Limb (tissue), 2 donors: ENCODE data around the gene MATCAP1.
A peak's percentile ranks its signal among the peaks of the same experiment; 100 is the strongest.

Experiments used
- DNase-seq, 2 donors: peaks; one replicate each; pipeline ENCODE4 v3.0.0-alpha.2; 2016; ENCODE audit errors: extremely low spot score in 2 of 2

Gene MATCAP1

DNA sequence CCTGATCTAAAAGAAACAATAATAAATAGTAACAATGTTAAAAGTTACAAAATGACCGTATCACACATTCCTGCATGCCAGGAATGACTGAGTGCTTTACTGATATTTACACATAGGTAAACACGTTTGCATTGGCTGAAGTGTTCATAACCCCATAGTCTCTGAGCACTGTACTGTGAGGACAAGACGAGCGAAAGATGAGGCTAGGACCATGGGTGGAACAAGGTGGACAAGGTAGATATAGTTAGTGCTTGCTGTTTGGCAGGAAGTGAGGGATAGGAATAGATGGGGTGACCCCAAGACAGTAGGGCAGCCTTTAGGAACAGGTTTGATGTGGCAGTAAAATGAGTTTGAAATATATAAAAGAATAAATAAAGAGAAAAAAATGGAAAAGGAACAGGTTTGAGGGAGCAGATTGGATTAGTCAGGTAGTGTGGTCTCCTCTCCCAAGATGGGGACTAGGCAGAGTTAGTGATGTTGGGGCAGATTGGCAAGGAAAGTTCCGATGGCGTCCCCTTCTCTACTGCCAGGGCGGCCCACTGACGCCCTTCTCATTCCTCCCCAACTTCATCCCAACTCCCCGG is 7.7 kb upstream of the MATCAP1 start:
- no peak for DNase-seq

DNA sequence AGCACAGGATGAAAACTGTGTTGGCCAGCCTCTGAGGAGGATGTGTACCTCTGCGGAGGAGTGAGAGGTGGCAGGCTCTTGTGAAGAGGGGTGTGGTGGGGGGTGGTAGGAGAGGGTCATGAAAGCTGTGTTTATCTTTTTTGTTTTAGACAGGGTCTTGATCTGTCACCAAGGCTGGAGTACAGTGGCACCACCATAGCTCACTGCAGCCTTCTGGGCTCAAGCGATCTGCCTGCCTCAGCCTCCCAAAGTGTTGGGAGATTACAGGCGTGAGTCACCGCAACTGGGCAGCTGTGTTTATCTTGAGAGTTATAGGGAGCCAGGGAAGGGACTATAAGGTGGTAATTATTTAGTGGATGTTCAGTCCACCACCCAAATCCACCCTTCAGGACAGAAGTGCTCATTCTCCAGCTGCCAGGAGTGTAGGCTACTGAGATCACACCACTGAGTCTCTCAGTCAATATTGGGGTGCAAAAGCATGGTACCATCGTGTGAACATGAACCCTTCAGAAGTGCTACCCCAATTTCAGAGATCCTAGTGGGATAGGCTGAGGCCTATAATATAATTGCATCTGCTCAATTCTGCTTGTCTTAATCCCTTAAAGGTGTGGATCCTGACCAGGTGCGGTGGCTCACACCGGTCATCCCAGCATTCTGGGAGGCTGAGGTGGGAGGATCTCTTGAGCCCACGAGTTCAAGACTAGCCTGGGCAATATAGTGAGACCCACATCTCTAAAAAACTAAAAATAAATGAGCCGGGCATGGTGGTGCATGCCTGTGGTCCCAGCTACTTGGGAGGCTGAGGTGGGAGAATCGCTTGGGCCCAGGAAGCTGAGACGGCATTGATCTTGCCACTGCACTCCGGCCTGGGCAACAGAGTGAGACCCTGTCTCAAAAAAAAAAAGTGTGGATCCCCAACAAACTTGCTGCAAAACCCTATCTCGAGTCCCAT is 7.0 kb upstream of the MATCAP1 start:
- no peak for DNase-seq

DNA sequence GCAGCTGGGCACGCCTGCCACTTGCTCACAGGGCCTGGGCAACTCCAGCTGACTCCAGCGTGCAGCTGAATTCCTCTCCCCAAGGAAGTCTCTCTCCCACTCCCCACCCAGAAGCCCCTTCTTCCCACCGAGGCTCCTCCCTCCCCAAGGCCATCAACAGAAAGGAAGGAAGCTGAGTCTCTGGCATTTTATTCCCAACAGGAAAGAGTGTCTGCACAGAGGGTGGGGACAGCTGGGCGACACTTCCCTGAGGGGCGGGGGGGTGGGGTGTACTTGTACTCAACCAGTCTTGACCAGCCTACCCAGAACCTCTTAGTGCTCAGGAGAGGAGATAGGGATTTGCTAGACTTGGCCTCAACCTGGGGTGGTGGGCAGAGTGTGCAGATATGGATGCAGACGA is 6.3 kb upstream of the MATCAP1 start, which contains the start of gene EXOC3L1:
TSS of gene EXOC3L1 (minus strand) at position 96 of the 400 bp plus-strand sequence. CDS start 460 bp downstream, outside the sequence.
- no peak for DNase-seq

DNA sequence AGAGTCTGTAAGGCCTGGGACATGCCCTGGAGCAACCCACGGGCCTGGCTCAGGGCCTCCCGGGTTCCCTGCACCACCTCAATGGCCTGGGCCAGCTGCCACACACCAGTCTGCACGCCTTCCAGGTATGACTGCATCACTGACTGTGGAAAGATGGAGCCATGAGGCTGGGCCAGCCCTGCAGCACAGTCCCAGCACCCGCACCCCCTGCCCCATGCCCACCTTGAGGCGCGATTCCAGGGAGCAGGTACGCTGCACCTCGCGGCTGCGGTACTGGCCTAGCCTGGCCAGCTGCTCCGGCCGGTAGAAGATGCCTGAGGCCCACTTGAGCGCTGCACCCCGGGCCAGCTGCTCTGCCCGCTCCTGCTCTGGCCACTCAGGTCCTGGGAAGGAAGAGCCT is 5.0 kb upstream of the MATCAP1 start:
- no peak for DNase-seq

DNA sequence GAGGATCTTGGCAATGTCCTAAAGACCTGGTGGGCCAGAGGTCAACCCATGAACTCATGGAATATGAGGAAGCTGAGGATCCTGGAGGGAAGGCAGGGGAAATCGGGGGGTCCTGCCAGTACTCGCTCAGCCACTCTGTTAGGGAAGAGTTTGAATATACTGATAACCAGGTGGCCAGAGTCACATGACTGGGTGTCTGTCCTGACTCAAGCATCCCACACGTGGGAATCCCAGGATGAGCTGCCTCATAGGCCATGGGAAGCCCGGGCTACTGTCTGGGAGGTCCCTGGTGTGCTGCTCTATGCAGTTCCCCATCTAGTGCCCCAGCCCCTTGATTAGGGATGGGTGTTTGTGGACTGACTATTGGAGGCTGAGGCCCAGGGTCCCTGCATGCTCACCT is 4.6 kb upstream of the MATCAP1 start:
- DNase-seq = no peak

DNA sequence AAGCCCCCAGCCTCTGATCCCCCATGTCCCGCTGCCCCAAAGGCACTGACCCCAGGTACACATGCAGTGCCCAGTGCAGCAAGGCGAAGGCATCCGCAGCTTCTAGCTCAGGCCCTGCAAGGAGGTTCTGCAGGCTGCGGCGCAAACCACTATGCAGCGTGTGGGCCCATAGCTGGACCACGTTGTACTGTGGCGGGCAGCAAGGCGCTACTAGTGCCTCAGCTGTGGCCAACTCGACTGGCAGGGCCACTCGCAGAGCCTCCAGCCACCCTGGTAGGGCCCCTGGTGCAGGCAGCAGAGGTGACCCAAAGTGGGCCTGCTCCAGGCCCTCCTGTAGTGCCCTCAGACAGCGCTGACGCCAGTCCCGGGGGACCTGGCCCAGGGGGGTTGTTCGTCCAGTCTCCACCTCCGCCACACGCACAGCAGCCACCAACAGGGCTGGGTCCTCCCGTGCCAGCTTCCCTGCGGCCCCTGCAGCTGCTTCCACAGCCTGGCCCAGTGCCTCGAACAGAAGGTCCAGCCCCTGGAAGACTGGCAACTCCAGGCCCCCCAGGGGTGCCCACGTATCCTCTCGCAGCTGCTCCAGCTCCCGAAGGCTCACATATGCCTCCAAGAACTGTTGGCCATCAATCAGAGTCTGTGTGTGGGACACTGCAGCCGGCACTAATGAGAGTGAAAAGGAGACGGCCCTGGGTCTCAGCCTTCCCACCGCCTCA is 3.6 kb upstream of the MATCAP1 start:
- DNase-seq = no peak

DNA sequence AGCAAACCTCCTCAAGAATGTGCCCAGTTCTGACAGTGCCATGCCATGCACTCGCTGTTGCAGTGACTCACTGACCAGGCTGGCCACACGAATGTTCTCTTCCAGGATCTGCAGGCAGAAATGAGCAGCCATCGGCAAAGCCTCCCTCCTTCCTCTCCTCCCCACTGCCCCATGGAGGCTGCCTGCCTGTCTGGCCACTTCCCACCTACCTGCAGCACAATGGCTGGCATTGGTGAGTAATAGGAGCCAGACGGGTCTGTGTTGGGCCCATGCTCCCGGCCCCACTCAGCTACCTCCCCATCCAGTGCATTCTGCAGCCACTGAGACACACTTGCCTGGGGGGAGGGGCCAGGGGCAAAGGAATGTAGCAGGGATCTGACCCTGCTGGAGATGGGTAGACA is 2.8 kb upstream of the MATCAP1 start:
- no peak for DNase-seq

DNA sequence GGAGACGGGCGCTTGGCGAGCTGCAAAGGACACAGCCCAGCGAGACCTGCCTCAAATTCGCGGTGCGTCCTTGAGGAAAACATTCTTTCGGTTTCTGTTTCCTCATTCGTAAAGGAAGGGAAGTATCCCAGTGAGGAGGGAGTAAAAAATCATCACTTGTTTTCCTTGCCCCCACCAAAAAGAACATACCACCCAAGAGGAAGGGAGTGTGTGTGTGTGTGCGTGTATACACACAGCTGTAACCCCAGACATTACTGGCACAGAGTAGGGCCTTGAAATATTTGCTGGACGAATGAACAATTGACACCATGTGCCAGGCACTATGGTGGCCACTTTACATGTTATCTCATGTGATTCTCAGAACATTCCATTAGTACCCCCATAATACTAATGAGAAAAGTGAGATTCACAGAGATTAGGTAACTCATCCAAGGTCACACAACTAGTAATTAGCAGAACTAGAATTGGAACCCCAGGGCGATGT is 1.9 kb upstream of the MATCAP1 start:
- no peak for DNase-seq

DNA sequence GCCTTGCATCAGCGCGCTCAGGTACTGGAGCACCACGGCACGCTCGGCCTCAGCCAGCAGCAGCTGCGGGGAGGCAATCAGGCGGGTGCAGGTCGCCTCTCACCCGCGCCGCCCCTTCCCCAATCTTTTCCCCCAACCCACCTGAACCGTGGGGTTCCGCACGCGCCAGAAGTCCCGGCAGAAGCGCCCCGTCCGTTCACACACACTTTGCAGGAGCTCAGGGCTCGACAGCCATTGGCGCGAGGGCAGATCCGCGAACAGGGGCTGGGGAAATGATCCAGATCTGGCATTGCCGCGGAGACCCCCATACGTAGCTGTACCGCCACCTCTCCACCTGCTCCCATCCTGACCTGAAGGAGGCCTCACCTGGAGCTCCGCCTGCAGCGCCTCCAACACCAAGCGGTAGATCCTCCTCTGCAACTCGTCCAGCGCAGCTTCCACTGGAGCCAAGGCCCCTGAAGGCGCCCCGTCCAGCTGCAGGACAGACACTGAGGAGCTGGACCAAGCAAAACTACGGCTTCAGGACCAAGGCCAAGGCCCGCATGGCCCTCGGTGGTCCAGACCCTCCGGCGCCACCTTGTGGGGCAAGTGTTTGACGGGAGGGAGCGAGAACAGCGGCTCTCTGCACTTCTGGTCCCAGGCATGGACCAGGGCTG is 1.4 kb upstream of the MATCAP1 start:
- peak; percentile 84 to 93 for DNase-seq

DNA sequence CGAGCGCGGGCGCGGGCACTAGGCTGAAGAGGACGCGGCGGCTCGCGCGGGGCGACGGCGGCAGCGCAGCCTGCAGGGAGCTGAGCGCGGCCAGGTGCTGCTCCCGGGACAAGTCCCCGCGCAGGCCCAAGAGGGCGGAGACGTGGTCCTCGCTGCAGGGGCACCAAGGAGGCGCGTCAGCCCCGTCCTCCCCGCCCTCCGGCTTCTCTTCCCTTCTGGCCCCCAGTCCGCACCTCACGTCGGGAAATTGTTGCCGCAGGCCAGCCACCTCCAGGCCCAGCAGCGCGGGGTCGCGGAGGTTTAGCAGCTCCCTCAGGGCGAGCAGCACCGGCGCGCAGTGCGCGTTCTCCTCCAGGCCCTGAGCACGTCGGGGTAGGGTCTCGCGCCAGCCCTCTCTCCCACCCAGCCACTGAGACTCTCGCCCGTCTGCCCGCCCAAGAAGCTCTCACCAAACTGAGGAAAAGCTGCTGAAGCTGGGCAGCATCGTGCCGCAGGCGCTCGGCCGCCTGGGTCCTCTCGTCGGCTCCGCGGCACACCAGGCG is 761 bp upstream of the MATCAP1 start:
- no peak for DNase-seq

DNA sequence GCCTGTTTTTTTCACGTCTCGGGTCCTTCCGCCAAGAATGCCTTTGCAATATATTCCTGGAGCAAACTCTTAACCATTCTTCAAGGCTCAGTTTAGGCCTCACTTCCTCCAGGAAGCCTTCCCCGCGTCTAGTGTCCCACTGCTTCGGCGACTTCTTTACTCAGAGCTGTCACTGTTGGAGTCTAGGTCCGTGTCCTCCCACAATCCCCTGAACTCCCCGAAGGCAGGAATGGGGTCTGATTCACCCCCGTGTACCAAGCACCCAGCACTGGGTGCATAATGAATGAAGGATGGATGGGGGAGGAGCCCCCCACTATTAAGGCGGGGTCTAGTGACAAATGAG is 508 bp downstream of the MATCAP1 start:
- DNase-seq = no peak

DNA sequence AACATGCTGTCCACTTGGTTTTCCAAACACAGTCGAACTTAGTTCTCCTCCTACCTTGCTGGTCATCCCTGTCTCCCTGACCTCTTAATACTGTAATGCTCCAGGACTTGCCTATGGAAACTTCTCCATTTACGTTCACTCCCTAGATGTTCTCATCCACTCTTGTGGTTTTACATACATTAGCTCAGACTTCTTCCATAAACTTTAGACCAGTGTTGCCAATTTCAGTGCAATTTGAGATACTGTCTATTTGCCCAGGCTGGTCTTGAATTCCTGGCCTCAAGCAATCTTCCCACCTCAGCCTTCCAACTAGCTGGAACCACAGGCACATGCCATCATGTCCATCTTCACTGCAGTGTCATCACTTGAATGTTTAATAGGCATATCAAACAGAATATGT is 1.5 kb downstream of the MATCAP1 start:
- DNase-seq = no peak

DNA sequence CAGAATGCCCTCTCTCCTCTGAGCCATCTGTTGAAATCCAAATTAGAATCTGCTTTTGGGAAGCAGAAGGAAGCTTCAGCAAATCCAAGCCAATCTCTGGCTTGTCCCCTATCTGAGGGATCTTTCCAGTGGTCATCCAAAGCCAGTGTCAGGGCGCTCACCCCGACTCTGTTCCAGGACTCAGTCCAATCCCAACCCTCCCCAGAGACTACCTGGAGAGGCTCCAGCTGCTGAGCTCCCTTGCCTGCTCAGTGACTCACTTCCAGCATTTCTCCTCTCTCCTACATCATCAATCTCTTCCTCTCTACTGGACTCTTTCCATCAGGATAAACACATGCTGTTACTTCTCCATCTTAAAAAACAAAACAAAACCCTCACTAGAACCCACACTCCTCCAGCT is 2.4 kb downstream of the MATCAP1 start:
- no peak for DNase-seq

DNA sequence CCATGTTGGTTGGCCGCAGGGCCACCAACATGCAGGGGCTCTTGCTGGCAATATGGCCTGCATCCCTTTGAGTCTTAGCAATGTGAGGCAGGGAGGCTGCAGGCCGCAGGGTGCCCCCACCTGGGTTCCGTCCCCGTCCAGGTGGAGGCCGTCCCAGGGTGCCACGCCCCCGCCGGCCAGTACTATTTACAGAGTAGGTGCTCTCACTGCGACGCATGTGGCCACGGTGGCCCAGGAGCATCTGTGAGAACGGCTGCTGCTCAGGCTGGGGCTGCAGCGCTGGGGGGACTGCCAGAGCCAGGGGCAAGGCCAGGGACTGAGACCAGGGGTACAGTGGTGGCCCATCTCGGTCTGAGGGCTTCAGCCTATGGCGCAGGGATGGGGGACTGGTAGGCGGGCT is 3.6 kb downstream of the MATCAP1 start:
- DNase-seq = no peak

DNA sequence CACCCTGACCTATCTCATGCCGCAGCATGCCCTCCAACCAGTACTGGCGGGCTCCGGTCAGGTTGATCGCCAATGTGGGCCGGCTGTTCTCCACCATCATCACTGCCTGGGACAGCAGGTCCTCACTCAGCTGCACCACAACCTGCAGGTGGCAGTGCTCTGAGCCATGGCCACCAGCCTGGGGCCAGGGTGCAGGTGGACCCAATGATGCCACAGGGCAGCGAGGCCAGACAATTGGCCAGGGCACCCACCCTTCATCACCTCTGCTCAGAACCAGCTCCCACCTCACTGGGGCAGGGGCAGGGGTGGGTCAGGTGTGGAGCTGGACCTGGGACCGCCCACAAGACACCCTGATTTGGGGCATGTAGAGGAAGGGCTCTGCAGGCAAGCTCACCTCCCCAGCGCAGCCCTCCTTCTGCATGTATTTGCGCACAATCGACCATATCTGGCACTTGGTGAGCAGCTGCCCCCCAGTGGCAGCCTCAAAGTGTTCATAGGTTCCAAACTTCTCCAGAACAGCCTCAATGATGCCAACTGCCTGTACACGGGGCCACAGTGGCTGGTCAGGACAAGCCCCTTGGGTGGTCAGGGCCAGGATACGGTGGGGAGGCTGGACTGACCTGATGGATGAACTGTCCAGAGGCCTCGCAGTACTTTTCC is 4.2 kb downstream of the MATCAP1 start:
- no peak for DNase-seq

DNA sequence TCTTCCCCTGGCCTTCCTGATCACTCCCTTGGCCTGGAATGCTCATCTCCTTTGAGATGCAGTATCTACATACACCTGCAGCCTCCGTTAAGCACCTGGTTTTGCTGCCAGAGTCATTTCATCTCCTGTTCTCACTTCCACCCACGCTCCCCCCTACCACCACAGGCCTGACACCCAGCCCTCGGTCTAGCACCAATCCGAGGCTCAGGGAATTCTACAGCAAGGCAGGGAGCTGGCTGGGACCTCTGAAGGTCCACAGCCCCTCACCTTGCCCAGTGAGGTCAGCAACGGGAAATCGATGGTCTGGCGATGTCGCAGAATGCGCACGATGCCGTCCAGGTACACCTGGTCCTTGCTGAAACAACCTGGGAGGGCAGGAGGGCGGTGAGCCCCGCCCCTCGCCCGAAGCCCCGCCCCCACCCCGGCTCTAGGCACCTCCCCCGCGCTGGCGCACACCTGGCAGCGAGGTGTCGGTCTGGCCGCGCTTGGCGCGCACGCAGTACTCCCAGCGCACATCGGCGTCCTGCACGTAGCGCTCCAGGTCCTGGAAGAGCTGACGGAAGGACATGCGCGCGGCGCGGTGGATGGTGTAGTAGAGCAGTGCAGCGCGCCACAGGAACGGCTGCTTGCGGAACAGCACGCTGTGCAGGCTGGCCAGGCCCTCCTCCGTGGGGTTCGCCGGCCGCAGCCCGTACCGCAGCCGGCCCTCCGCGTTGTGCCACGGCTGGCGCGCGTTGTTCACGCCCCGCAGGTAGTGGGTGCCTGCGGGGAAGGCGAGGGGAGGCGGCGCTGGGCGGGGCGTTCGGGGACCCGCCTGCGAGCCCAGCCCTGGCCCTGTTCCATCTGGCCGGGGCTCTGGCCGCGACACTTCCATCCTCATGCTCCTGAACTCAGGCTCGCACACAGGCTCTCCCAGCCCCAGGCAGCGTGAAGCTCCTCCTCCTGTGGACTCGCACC is 5.7 kb downstream of the MATCAP1 start:
- peak in 1 of 2 donors; percentile 67 for DNase-seq

DNA sequence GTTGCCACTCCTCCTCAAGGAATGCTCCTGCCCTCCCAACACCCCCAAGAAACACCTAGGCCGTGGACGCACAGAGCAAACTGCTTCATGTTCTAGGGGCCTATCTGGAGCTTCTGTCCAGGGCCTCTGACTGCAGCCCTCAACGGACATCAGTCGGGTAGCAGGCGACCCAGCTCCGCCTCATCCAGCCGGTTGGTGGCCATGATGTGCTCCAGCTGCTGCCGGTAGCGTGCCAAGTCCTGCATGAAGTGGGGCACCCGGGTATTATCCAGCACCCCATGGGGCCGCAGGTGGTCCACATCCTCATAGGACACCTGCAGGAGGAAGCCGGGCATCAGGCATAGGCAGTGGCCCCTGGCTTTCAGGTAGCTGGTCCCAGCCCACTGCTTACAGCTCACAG is 7.1 kb downstream of the MATCAP1 start:
- DNase-seq = no peak

DNA sequence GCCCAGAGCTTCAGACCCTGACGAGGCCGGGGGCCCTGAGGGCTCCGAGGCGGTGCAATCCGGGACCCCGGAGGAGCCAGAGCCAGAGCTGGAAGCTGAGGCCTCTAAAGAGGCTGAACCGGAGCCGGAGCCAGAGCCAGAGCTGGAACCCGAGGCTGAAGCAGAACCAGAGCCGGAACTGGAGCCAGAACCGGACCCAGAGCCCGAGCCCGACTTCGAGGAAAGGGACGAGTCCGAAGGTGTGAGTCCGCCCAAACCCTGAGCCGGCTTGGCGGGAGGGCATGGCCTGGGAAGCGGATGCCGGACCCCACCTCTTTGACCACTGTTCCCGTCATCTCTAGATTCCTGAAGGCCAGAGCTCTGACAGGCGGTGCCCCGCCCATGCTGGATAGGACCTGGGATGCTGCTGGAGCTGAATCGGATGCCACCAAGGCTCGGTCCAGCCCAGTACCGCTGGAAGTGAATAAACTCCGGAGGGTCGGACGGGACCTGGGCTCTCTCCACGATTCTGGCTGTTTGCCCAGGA is 9.0 kb downstream of the MATCAP1 start:
- DNase-seq = no peak
